Stimulated activated CD4-positive, alpha-beta T cell treated with anti-CD3 and anti-CD28 coated beads, Interleukin-2, amount 100 ng/mL, for 24 hours (primary cell): ENCODE results near the gene NHERF1.

ENCODE experiments used
- DNase-seq, 2 donors: peaks; one replicate each; pipeline ENCODE4 v3.0.0-alpha.2; 2020

The NHERF1 gene

DNA sequence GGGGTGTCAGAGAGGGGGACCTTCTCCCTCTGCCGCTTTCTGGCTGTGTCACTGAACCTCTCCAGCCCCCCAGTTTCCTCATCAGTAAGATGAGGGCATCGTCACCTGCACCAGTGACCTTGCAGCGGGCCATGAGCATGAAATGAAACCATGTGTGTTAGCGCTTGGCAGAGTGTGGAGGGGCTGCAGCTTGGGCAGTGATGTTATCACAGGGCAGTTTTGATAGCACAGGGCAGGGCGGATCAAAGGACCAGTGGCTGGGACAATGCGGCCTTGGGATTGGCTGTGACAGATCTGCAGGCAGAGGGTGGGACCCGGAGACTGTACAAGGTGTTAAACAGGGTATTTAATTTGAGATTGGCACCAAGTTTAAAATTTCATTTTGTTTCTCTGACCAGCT is 66.6 kb downstream of the NHERF1 start:
- DNase-seq = no peak

DNA sequence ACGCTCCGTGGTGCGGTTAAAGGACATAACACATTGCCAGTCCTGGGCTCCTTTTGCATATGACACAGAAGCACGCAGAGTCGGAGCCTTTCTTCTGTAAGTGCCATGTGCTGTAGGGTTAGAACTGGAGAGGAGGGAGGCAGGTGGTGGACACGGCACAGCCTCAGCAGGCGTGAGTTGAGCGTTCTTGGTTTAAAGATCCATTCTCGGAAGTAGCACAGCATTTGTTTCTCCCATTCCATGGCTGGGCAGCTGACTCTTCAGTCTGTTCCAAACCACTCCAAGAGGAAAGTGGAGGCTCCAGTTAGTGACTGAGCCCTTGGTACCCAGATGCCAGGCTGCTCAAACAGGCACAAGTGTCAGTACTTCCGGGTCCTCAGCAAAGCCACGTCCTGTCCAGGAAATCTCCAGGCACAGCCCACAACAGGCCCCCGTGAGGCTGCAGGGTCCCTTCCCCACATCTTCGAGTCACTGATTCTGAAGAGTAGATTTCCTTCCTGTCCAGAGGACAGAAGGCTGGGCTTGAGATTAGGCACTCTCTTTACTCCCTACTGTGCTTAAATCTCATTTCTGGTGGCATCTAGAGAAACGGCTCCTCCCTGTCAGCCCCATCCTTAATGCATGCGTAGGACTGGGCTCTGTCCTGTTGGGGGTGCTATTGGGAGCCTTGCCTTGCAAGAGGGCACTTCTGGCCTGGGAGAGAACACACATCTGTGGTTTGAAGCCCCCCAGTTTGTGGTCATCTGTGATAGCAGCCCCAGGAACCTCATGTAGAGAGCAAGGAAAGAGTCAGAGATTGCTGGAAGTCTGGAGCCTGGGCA is 67.3 kb downstream of the NHERF1 start:
- DNase-seq = no peak

GRCh38 chr17:74816905-74817620 is 68.6 kb downstream of the NHERF1 start:
- no peak for DNase-seq

- no peak for DNase-seq
These were observed 70.0 kb downstream of the NHERF1 start for GRCh38 chr17:74818291-74818938.
